HEK293 (cell line): ENCODE measurements around the gene ABCC3.

ENCODE experiments used
- CTCF ChIA-PET: fragments of 350-600 bp; formaldehyde crosslinking; extraction: SDS; loops from one replicate; lab custom pipeline; 2021; ENCODE audit warnings: antibody characterized with exemption; lab: Yijun Ruan, JAX
- POLR2A ChIA-PET: fragments of 300-600 bp; formaldehyde crosslinking; extraction: SDS; loops from one replicate; lab custom pipeline; 2020; ENCODE audit warnings: antibody characterized with exemption, inconsistent platforms; lab: Yijun Ruan, JAX
- H3K27ac ChIP-seq: fragments of 200-500 bp; sonication (Bioruptor generic); 2 replicates; pipeline ENCODE4 v1.5.1; 2014; ENCODE audit warnings: low read depth, low read length, control low read depth, inconsistent platforms; ENCODE audit errors: extremely low read depth
- H3K36me3 ChIP-seq, 2 experiments: fragments of 200-500 bp in 1 of 2; sonication (Bioruptor generic) in 1 of 2; 1 replicate in 1 of 2; 2 replicates in 1 of 2; pipeline ENCODE4 v1.5.1; 2014 to 2017; ENCODE audit warnings: inconsistent platforms in 2 of 2, low read length in 2 of 2; ENCODE audit not compliant: control insufficient read depth in 2 of 2, insufficient read depth in 1 of 2
- H3K4me1 ChIP-seq: fragments of 200-500 bp; sonication (Bioruptor generic); 2 replicates; pipeline ENCODE4 v1.5.1; 2014; ENCODE audit warnings: mild to moderate bottlenecking, low read length, inconsistent platforms; ENCODE audit not compliant: control insufficient read depth, insufficient read depth
- H3K4me3 ChIP-seq: 2 replicates; pipeline ENCODE4 v1.5.1; 2011; ENCODE audit warnings: low read depth, mild to moderate bottlenecking, control low read depth, low read length, moderate library complexity
- H3K9me3 ChIP-seq: fragments of 200-500 bp; sonication (Bioruptor generic); 2 replicates; pipeline ENCODE4 v1.5.1; 2014; ENCODE audit warnings: low read depth, low read length, inconsistent platforms; ENCODE audit not compliant: control insufficient read depth, insufficient read depth
- EGR2 ChIP-seq: fragments of 450-650 bp; formaldehyde crosslinking; IDR thresholded peaks from 2 replicates; pipeline ENCODE4 v1.5.1; 2016; ENCODE audit warnings: low read depth, missing biosample characterization, missing genetic modification characterization
- IKZF3 ChIP-seq: fragments of 450-650 bp; IDR thresholded peaks from 2 replicates; pipeline ENCODE4 v1.5.0; 2018; ENCODE audit warnings: missing biosample characterization, mild to moderate bottlenecking, missing genetic modification characterization, moderate library complexity
- KLF1 ChIP-seq: fragments of 450-650 bp; formaldehyde crosslinking; IDR thresholded peaks from 2 replicates; pipeline ENCODE4 v1.5.1; 2016; ENCODE audit warnings: missing biosample characterization, missing genetic modification characterization
- MYNN ChIP-seq: fragments of 450-650 bp; formaldehyde crosslinking; IDR thresholded peaks from 2 replicates; pipeline ENCODE4 v1.5.1; 2016; ENCODE audit warnings: missing biosample characterization, missing genetic modification characterization, borderline replicate concordance
- RBAK ChIP-seq: fragments of 450-650 bp; formaldehyde crosslinking; IDR thresholded peaks from 2 replicates; pipeline ENCODE4 v1.5.1; 2016; ENCODE audit warnings: missing biosample characterization, missing genetic modification characterization
- ZBTB11 ChIP-seq: fragments of 450-650 bp; formaldehyde crosslinking; conservative IDR thresholded peaks from 2 replicates; pipeline ENCODE4 v1.5.1; 2016; ENCODE audit warnings: low read depth, missing biosample characterization, missing genetic modification characterization
- ZBTB49 ChIP-seq: fragments of 450-650 bp; formaldehyde crosslinking; IDR thresholded peaks from 2 replicates; pipeline ENCODE4 v1.5.1; 2016; ENCODE audit warnings: missing biosample characterization, missing genetic modification characterization, low read depth
- ZNF138 ChIP-seq: fragments of 450-650 bp; formaldehyde crosslinking; IDR thresholded peaks from 2 replicates; pipeline ENCODE4 v1.5.1; 2016; ENCODE audit warnings: missing biosample characterization, missing genetic modification characterization, borderline replicate concordance
- ZNF157 ChIP-seq: fragments of 450-650 bp; formaldehyde crosslinking; IDR thresholded peaks from 2 replicates; pipeline ENCODE4 v1.5.1; 2016; ENCODE audit warnings: missing biosample characterization, missing genetic modification characterization
- ZNF302 ChIP-seq: fragments of 450-650 bp; formaldehyde crosslinking; IDR thresholded peaks from 2 replicates; pipeline ENCODE4 v1.5.1; 2016; ENCODE audit warnings: missing biosample characterization, missing genetic modification characterization, low read depth
- ZNF521 ChIP-seq: fragments of 450-650 bp; formaldehyde crosslinking; IDR thresholded peaks from 2 replicates; pipeline ENCODE4 v1.5.1; 2017; ENCODE audit warnings: missing biosample characterization, mild to moderate bottlenecking, missing genetic modification characterization
- ZNF768 ChIP-seq: fragments of 450-650 bp; formaldehyde crosslinking; IDR thresholded peaks from 2 replicates; pipeline ENCODE4 v1.5.1; 2018; ENCODE audit warnings: missing biosample characterization, mild to moderate bottlenecking, missing genetic modification characterization
- ZNF785 ChIP-seq: fragments of 450-650 bp; formaldehyde crosslinking; IDR thresholded peaks from 2 replicates; pipeline ENCODE4 v1.5.1; 2016; ENCODE audit warnings: missing biosample characterization, missing genetic modification characterization
- TF ChIP-seq, protein P1 (sequence below): fragments of 450-650 bp; formaldehyde crosslinking; IDR thresholded peaks from 2 replicates; pipeline ENCODE4 v1.5.1; 2016; ENCODE audit warnings: missing biosample characterization, missing genetic modification characterization
- TF ChIP-seq, protein P2 (sequence below): fragments of 450-650 bp; formaldehyde crosslinking; IDR thresholded peaks from 2 replicates; pipeline ENCODE4 v1.5.1; 2016; ENCODE audit warnings: missing biosample characterization, missing genetic modification characterization
- TF ChIP-seq, protein P3 (sequence below): fragments of 450-650 bp; IDR thresholded peaks from 2 replicates; pipeline ENCODE4 v1.5.1; 2018; ENCODE audit warnings: missing biosample characterization, missing genetic modification characterization

Gene ABCC3

DNA sequence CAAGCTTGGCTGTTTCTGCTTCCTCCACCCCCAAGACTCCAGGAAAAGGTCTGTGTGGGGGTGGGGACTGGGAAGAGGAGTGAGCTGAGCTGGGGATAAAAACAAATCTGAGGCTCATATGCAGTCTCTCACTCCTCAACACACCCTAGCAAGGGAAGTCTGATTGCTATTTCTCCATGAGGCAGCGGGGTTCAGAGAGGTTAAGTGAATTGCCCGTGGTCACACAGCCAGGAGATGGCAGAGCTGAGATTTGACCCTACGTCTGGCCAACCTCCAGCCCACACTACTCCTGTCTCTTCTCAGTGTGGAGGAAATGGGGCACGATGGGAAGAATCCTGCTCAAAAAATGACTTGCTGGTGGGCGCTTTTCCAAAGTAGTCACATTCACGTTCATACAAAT is 4.8 kb upstream of the ABCC3 start:
- no peak overlapping the region for H3K4me3 ChIP-seq
- H3K9me3 ChIP-seq: no peaks in the 10 kb centered on the region
- no peaks in the 10 kb centered on the region; the same call in 1 of the 2 replicates for H3K4me1 ChIP-seq
- POLR2A ChIA-PET: interaction anchor here (0.6 to 1.9 kb wide), 3 partner anchors 9 to 150 kb away, joined by 3 to 8 read pairs (median 3); no protein-coding TSS in a partner anchor
- H3K27ac ChIP-seq: no peak overlapping the region
- no peaks in the 10 kb centered on the region for H3K36me3 ChIP-seq
- CTCF ChIA-PET: interaction anchor here (0.6 to 9.7 kb wide), 28 partner anchors 9 to 268 kb away, joined by 3 to 231 read pairs (median 6); partner anchors contain the start of genes CACNA1G and SPATA20
- TF ChIP-seq IKZF3 (tag by site-specific recombination): no peak
- no peak for TF ChIP-seq ZNF157 (tag by site-specific recombination)
- no peak for TF ChIP-seq ZNF302 (tag by site-specific recombination)
- TF ChIP-seq ZNF138 (tag by site-specific recombination): no peak
- no peak for TF ChIP-seq EGR2
- TF ChIP-seq KLF1 (tag by site-specific recombination): no peak
- TF ChIP-seq ZBTB49 (tag by site-specific recombination): no peak
- TF ChIP-seq RBAK (tag by site-specific recombination): no peak
- TF ChIP-seq, protein P1, sequence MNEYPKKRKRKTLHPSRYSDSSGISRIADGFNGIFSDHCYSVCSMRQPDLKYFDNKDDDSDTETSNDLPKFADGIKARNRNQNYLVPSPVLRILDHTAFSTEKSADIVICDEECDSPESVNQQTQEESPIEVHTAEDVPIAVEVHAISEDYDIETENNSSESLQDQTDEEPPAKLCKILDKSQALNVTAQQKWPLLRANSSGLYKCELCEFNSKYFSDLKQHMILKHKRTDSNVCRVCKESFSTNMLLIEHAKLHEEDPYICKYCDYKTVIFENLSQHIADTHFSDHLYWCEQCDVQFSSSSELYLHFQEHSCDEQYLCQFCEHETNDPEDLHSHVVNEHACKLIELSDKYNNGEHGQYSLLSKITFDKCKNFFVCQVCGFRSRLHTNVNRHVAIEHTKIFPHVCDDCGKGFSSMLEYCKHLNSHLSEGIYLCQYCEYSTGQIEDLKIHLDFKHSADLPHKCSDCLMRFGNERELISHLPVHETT (tag by site-specific recombination): no peak
- TF ChIP-seq, protein P2, sequence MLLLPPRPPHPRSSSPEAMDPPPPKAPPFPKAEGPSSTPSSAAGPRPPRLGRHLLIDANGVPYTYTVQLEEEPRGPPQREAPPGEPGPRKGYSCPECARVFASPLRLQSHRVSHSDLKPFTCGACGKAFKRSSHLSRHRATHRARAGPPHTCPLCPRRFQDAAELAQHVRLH: no peak
- TF ChIP-seq ZBTB11 (tag by site-specific recombination): no peak
- no peak for TF ChIP-seq ZNF785 (tag by site-specific recombination)
- TF ChIP-seq, protein P3, sequence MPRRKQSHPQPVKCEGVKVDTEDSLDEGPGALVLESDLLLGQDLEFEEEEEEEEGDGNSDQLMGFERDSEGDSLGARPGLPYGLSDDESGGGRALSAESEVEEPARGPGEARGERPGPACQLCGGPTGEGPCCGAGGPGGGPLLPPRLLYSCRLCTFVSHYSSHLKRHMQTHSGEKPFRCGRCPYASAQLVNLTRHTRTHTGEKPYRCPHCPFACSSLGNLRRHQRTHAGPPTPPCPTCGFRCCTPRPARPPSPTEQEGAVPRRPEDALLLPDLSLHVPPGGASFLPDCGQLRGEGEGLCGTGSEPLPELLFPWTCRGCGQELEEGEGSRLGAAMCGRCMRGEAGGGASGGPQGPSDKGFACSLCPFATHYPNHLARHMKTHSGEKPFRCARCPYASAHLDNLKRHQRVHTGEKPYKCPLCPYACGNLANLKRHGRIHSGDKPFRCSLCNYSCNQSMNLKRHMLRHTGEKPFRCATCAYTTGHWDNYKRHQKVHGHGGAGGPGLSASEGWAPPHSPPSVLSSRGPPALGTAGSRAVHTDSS (tag by site-specific recombination): no peak
- no peak for TF ChIP-seq ZNF521 (tag by site-specific recombination)
- no peak for TF ChIP-seq MYNN (tag by site-specific recombination)
- no peak for TF ChIP-seq ZNF768 (tag by site-specific recombination)
